ENCODE data around the gene RFC4.

Gene RFC4

DNA sequence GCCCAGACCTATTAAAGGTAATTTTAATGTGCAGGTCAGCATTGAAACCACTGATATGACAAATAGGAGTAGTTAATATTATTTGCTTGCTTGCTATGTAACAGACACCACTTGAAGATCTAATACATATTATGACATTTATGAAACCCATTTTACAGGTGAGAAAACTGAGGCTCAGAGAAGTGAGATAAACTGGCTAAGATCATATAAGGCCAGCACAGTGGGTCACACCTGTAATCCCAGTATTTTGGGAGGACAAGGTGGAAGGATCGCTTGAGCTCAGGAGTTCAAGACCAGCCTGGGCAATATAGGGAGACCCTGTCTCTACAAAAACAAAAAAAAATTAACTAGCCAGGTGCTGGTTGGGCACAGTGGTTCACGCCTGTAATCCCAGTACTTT, 56.0 kb downstream of the RFC4 start:
- no peak for DNase-seq (ENCODE audit: low read depth)

DNA sequence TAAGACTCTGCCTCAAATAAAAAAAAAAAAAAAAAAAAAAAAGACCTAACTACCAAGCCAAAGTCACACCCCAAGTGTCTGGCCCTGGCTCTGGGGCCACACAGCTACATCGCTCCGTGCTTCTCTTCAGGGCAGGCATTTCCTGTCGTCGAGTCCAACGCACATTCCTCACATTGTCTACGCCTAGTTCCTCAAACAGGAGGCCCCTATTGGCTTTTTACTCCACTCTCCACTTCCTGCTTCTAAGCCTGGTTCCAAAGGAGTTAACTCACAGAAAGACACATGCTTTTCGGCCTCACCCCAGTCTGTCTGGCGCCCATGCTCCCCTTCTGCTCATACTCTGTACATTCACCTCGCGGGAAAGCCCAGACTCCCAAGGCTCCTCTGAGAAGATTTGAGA, 60.3 kb downstream of the RFC4 start:
- no peak for DNase-seq (ENCODE audit: low read depth)

DNA sequence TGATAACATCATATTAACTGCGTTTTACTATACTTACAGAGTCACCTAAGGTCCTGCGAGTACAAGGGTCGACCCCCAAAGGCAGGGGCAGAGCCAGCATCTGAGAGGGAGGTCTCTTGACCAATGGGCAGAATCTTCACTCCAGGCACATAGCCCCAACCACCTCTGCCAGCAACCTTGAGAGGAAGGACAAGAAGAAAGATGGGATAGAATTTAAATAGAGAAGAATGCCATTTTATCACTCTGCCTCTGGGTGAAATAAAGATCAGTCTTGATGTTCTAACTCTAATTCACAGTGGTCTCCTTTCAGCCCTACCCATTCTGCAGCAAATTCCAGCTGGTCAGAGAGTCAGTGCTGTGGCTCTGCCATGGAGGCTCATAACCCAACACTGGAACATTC, 62.6 kb downstream of the RFC4 start:
- DNase-seq (ENCODE audit: low read depth), result no peak

DNA sequence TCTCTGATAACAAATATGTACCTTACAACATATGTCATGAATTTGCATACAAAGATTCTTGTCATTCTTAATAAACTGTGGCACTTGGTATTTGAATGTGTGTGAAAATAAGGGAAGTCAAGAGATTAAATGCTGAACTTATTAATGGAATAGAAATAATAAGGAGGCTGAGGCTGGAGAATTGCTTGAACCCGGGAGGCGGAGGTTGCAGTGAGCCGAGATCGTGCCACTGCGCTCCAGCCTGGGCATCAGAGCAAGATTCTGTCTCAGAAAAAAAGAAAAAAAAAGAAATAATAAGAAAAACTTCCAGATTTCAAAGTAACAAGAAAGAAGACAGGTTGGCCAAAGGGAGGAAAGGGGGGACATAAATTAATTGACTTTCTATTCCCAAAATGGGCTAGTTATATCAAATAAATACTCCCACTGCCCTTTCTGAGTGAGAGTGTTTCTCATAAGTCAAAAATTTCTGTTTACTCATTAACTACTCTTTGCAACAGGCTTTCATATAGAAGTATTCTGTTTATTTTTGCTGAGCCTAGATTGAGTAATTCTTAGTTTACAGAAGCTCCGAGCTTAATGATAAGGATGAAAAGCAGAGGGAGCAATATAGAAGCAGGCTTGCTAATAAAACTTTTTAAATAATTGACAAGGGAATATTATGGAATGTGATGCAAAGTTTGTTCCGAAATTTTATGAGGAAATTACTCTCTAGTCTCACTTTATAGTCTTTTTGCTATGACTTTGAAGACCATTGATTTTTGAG, 63.5 kb downstream of the RFC4 start:
- DNase-seq (ENCODE audit: low read depth), result no peak

Measured in T follicular helper cell (primary cell).